IMR-90 (cell line): Measurements from ENCODE around the gene CLK3. TPM values are rescaled to one million over a fixed set of nuclear protein-coding genes. Genes with fewer than 3 reads are reported as not detected.

Experiments
- ATAC-seq: fragments of 200-7000 bp; cut with Tn5 transposase; 2 replicates; pipeline ENCODE4 v1.9.1; 2020; ENCODE audit warnings: low read depth, mild to moderate bottlenecking, moderate library complexity
- BruUV-seq: library from RNA; stranded (reverse); fragments of 400-500 nt; replicated peaks from 2 replicates; lab custom pipeline; 2021; lab: Mats Ljungman, UMichigan
- CTCF ChIA-PET: fragments of 300-600 bp; formaldehyde crosslinking; extraction: SDS; loops from one replicate; lab custom pipeline; 2021; ENCODE audit warnings: antibody characterized with exemption; lab: Yijun Ruan, JAX
- POLR2A ChIA-PET: fragments of 300-600 bp; sonication (Branson Sonifier 250); formaldehyde crosslinking; loops from one replicate; lab custom pipeline; 2022; ENCODE audit warnings: antibody characterized with exemption; ENCODE audit not compliant: unreplicated experiment; lab: Charles Lee
- DNase-seq: peaks from one replicate; pipeline ENCODE4 v3.0.0; 2013
- H2AFZ ChIP-seq: replicated peaks from 2 replicates; pipeline ENCODE3; 2013; ENCODE audit warnings: low read length, mild to moderate bottlenecking; ENCODE audit not compliant: poor library complexity
- H2AK5ac ChIP-seq: 2 replicates; pipeline ENCODE4 v1.6.1; 2013; ENCODE audit warnings: low read depth, low read length, inconsistent platforms
- H2AK9ac ChIP-seq: replicated peaks from 2 replicates; pipeline ENCODE3; 2013; ENCODE audit warnings: mild to moderate bottlenecking, low read depth, low read length, moderate library complexity; ENCODE audit not compliant: poor library complexity
- H2BK120ac ChIP-seq: 2 replicates; pipeline ENCODE4 v1.6.1; 2013; ENCODE audit warnings: low read depth, low read length, inconsistent platforms
- H2BK15ac ChIP-seq: 3 replicates; pipeline ENCODE4 v1.6.1; 2013; ENCODE audit warnings: low read depth, low read length, inconsistent platforms
- H2BK20ac ChIP-seq: 2 replicates; pipeline ENCODE4 v1.6.1; 2013; ENCODE audit warnings: low read depth, mild to moderate bottlenecking, inconsistent platforms, low read length, moderate library complexity
- H2BK5ac ChIP-seq: 2 replicates; pipeline ENCODE4 v1.6.1; 2013; ENCODE audit warnings: mild to moderate bottlenecking, low read depth, low read length, inconsistent platforms; ENCODE audit not compliant: poor library complexity, severe bottlenecking
- H3K14ac ChIP-seq: replicated peaks from 2 replicates; pipeline ENCODE4 v1.6.1; 2013; ENCODE audit warnings: low read depth, low read length, inconsistent platforms
- H3K18ac ChIP-seq: 2 replicates; pipeline ENCODE4 v1.6.1; 2013; ENCODE audit warnings: low read depth, low read length, control low read depth
- H3K23ac ChIP-seq: 2 replicates; pipeline ENCODE4 v1.6.1; 2013; ENCODE audit warnings: low read depth, low read length, inconsistent platforms
- H3K27ac ChIP-seq: 2 replicates; pipeline ENCODE4 v1.5.1; 2013; ENCODE audit warnings: mild to moderate bottlenecking, control low read depth, low read length; ENCODE audit not compliant: insufficient read depth
- H3K27me3 ChIP-seq: 2 replicates; pipeline ENCODE4 v1.6.1; 2013; ENCODE audit warnings: low read length; ENCODE audit not compliant: control insufficient read depth, insufficient read depth
- H3K36me3 ChIP-seq: 2 replicates; pipeline ENCODE4 v1.6.1; 2013; ENCODE audit warnings: low read length, mixed read lengths; ENCODE audit not compliant: control insufficient read depth, insufficient read depth
- H3K4ac ChIP-seq: 2 replicates; pipeline ENCODE4 v1.6.1; 2013; ENCODE audit warnings: low read depth, low read length, inconsistent platforms
- H3K4me1 ChIP-seq: 2 replicates; pipeline ENCODE4 v1.6.1; 2013; ENCODE audit warnings: low read length, mixed read lengths; ENCODE audit not compliant: control insufficient read depth, insufficient read depth
- H3K4me2 ChIP-seq: 2 replicates; pipeline ENCODE4 v1.6.1; 2013; ENCODE audit warnings: low read depth, mild to moderate bottlenecking, control low read depth, low read length, moderate library complexity
- H3K4me3 ChIP-seq: 2 replicates; pipeline ENCODE4 v1.5.1; 2013; ENCODE audit warnings: low read depth, mild to moderate bottlenecking, control low read depth, low read length, moderate library complexity; ENCODE audit not compliant: insufficient read depth
- H3K56ac ChIP-seq: 2 replicates; pipeline ENCODE4 v1.6.1; 2013; ENCODE audit warnings: low read length, inconsistent platforms; ENCODE audit not compliant: insufficient read depth; ENCODE audit errors: extremely low read depth
- H3K79me1 ChIP-seq, 2 experiments: 2 replicates each; pipeline ENCODE4 v1.6.1; 2013; ENCODE audit warnings: low read length in 2 of 2, inconsistent platforms in 1 of 2, low read depth in 1 of 2
- H3K9ac ChIP-seq: 2 replicates; pipeline ENCODE4 v1.6.1; 2013; ENCODE audit warnings: low read depth, low read length, control low read depth
- H3K9me1 ChIP-seq: 2 replicates; pipeline ENCODE4 v1.6.1; 2013; ENCODE audit warnings: low read length, inconsistent platforms; ENCODE audit not compliant: insufficient read depth
- H3K9me3 ChIP-seq: 2 replicates; pipeline ENCODE4 v1.6.1; 2013; ENCODE audit warnings: low read length; ENCODE audit not compliant: control insufficient read depth, insufficient read depth
- H4K20me1 ChIP-seq: 2 replicates; pipeline ENCODE4 v1.6.1; 2013; ENCODE audit warnings: low read length, inconsistent platforms; ENCODE audit not compliant: insufficient read depth
- H4K5ac ChIP-seq: 2 replicates; pipeline ENCODE4 v1.6.1; 2013; ENCODE audit warnings: mild to moderate bottlenecking, low read depth, low read length, control low read depth
- H4K8ac ChIP-seq, 2 experiments: 2 replicates each; pipeline ENCODE4 v1.6.1; 2013; ENCODE audit warnings: low read depth in 2 of 2, low read length in 2 of 2, control low read depth in 1 of 2, inconsistent platforms in 1 of 2
- H4K91ac ChIP-seq: 2 replicates; pipeline ENCODE4 v1.6.1; 2013; ENCODE audit warnings: low read depth, low read length, inconsistent platforms; ENCODE audit not compliant: insufficient read depth
- CEBPB ChIP-seq: IDR thresholded peaks from 2 replicates; pipeline ENCODE4 v1.6.1; 2012; ENCODE audit warnings: low read depth, low read length, improper control_type of control experiment
- WGBS, 2 experiments: methylation state at CpG; one replicate each; pipeline versions ENCODE4 v1.1.5 to v1.1.7; 2013; ENCODE audit warnings: missing lambda C conversion rate in 2 of 2; ENCODE audit not compliant: insufficient read length in 1 of 2; ENCODE audit errors: extremely low coverage in 2 of 2; 5-methylcytosine and 5-hydroxymethylcytosine counted together
- dilution Hi-C: fragments of 300-500 bp; cut with HindIII; formaldehyde crosslinking; loops from one replicate; pipeline ENCODE4 v1.14.3; 2018; ENCODE audit warnings: low sequenced_read_pairs; ENCODE audit not compliant: unreplicated experiment
- in situ Hi-C: fragments of 300-500 bp; cut with MboI; formaldehyde crosslinking; loops from 3 replicates; pipeline ENCODE4 v1.14.3; 2019; ENCODE audit warnings: low sequenced_read_pairs, inconsistent platforms, mixed read lengths
- intact Hi-C: fragments of 100-400 bp; cut with micrococcal nuclease; formaldehyde crosslinking; loops from 2 replicates; pipeline ENCODE4 v1.10.0; 2022
- polyA plus RNA-seq, 3 experiments: library from polyadenylated mRNA; depleted of rRNA; stranded (reverse); fragments of >200 nt; gene quantifications; 2 replicates each; pipeline ENCODE4 v1.2.3, GENCODE V29; 2012; ENCODE audit warnings: low replicate concordance in 1 of 3
- total RNA-seq: library from RNA; depleted of rRNA; stranded (reverse); fragments of >200 nt; gene quantifications from 2 replicates; pipeline ENCODE4 v1.2.3, GENCODE V29; 2012

Gene CLK3
- total and polyA plus RNA-seq, 2 of the 4 experiments (the other 2 are of a cell fraction) = 84.7 to 117 TPM

- ChIA-PET POLR2A (no interaction called here), CTCF (interaction anchor here (1.0 kb wide), 1 partner anchor 142 kb away, joined by 4 read pairs; no protein-coding TSS in a partner anchor)
- WGBS, 2 experiments = no CpG with 5 or more reads among the region's 10 CpGs
- no peak overlapping the region for H2BK5ac ChIP-seq
- TF ChIP-seq CEBPB = no peak
- no peak overlapping the region for H4K91ac ChIP-seq
- dilution Hi-C loops = no loop called here
- H4K5ac ChIP-seq = no peak overlapping the region
- DNase-seq = no peak
- intact Hi-C loops = no loop called here
- no peaks in the 10 kb centered on the region for H3K9me3 ChIP-seq
- H3K27me3 ChIP-seq = no peaks in the 10 kb centered on the region
- no peak overlapping the region for H3K23ac ChIP-seq
- H3K79me1 ChIP-seq = peaks cover 11 to 51% of the 10 kb centered on the region in 2 experiments
- H3K9ac ChIP-seq = no peak overlapping the region
- H2AFZ ChIP-seq = no peak overlapping the region
- H3K4me2 ChIP-seq = no peak overlapping the region
- H3K18ac ChIP-seq = no peak overlapping the region
- H4K20me1 ChIP-seq = peaks cover 77% of the 10 kb centered on the region
- H3K9me1 ChIP-seq = no peaks in the 10 kb centered on the region
- in situ Hi-C loops = no loop called here
- BruUV-seq = no TSS peak
- no peaks in the 10 kb centered on the region for H3K4me1 ChIP-seq
- no peak overlapping the region for H3K14ac ChIP-seq
- ATAC-seq = no peak
- H3K36me3 ChIP-seq = peaks cover 93% of the 10 kb centered on the region
- no peak overlapping the region for H2AK9ac ChIP-seq
- H2BK120ac ChIP-seq = no peak overlapping the region
- no peak overlapping the region for H3K27ac ChIP-seq
- no peak overlapping the region for H2AK5ac ChIP-seq
- H3K4ac ChIP-seq = no peak overlapping the region
- no peak overlapping the region for H4K8ac ChIP-seq
- no peak overlapping the region for H2BK20ac ChIP-seq
- H2BK15ac ChIP-seq = no peak overlapping the region
- no peak overlapping the region for H3K4me3 ChIP-seq
- no peak overlapping the region for H3K56ac ChIP-seq
Measured at GRCh38 chr15:74626752-74627692, 11.4 kb downstream of the CLK3 start.
